ACHN (cell line): ENCODE results near the gene SETD1A.

ENCODE experiments used
- DNase-seq: peaks from one replicate; pipeline ENCODE4 v3.0.0-alpha.2; 2015
- in situ Hi-C: cut with HindIII; loops from 2 replicates; pipeline ENCODE4 v1.10.0; 2017; ENCODE audit warnings: low sequenced_read_pairs, low pct_ligation_motif_present, low pct_unique_long_range_greater_than_20kb

Gene SETD1A

DNA sequence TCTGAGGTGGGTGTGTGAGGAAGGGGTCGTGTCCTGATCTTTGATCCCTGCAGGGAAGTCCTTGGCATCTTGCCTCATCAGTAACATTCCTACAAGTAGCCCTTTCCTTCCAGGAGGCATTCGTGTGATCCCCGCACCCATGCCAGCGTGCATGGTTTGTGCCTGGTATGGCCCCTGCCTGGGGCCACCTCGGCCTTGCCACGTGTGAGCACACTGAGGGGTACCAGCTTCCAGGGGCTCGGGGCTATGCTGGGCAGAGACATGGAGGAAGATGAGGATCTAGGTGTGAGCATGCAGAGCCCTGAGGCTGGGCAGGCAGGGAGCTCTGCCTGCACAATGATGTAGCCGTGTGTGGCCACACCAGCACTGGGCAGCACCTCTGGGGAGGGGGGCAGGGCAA lies 33.5 kb downstream of the SETD1A start:
- in situ Hi-C loops: no loop called here
- no peak for DNase-seq

DNA sequence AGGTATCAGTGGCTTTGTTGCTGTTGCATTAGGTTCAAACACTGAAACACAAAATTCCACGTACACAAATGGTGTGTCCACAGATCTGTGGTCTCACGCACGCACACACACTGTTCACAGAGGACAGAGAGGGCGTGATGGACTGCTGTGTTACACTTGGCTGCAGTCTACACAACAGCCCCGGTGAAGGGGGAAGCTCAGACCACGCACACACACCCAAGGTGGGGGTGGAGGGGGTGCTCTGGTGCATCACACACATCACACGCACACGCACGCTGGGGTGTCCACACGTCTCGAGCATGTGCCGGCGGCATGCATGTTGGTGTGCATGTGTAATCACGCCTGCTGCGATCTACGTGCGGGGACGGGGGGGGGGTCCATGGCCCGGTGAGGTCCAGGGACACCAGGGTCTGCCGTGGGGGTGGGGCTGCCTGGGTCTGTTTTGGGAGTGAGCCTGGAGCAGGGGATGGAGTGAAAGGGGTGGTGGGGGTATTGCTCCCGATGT lies 34.8 kb downstream of the SETD1A start:
- in situ Hi-C loops: no loop called here
- DNase-seq: no peak

DNA sequence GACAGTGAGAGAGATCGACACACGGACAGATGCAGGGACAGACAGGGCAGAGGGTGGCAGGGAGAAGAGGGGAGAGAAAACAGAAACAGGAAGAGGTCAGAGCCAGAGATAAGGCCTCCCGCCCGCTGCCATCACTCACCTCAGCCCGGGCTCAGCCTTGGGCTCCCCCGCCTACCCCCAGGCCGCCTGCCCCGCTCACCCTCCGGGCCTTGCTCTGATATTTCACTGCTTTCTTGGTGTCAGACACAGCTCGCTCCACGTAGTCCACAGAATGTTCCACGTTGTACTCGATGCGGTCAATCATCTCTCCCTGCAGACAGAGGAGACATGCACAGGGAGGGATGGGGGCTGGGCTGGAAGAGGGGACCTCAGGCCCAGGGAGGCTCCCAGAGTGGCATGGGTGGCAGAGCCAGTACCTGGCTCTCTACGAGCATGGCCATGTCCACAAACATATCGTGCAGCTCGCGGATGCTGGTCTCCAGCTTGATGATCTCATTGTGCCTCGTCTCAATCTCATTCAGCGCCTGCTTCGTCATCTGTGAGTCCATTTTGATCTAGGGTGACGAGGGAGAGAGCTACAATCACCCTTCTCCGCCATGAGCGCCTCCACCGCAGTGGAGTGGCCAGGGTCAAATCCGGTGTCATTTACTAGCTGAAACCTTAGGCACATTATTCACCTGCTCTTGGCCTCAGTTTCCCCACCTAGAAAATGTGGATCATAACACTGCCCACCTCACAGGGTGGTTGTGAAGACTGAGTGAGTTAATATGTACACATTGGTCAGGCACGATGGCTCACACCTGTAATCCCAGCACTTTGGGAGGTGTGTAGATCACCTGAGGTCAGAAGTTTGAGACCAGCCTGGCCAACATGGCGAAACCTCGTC lies 35.6 kb downstream of the SETD1A start:
- in situ Hi-C loops: no loop called here
- no peak for DNase-seq

DNA sequence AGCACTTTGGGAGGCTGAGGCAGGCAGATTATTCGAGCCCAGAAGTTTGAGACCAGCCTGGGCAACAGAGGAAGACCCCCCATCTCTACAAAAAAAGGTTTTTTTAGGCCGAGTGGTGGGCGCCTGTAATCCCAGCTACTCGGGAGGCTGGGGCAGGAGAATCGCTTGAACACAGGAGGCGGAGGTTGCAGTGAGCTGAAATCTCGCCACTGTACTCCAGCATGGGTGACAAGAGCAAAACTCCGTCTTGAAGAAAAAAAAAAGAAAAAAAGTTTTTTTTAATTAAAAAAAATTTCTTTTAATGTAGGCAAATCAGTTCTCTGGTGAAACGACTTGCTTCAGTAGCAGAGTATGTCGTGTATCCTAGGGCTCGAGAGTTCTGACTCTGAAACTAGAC lies 38.4 kb downstream of the SETD1A start:
- in situ Hi-C loops: no loop called here
- no peak for DNase-seq

- in situ Hi-C loops: no loop called here
- DNase-seq: peak; percentile 64
Observed at GRCh38 chr16:30996324-30996984, 38.9 kb downstream of the SETD1A start.

DNA sequence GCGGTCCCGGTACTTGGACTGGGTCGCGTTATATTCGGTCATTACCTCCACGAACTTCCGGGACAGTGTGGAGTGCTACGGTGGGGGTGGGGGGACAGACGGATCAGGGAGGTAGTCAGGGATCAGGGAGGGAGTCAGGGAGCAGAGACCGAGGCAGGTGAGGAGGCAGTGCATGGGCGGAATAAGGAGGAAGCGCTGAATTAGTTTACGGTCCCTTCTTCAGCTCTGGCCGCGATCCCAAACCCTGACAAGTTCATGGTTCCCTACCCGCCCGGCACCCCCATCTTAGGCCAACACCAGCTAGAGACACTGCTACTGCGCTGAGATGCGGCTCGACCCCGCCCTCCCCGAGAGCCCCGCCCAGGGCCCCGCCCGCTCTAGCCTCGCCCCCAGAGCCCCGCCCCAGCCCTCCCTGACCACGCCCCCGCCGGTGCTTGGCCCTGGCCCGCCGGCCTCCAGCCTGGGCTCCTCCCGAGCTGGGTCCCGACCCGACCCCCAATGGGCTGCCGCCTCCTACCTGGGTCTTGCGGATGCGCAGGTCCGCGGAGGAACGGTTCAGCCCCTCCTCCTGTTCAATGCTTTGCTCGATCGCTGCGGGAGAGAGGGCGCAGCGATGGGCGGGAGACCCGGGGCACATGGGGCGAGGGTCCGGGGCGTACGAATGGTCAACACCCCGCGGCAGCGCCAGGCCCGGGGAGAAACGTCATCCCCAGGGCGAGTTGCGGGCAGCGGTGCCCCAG lies 39.6 kb downstream of the SETD1A start:
- peak; percentile 90 for DNase-seq
- in situ Hi-C loops: no loop called here

GRCh38 chr16:30997725-30998711 lies 40.5 kb downstream of the SETD1A start:
- in situ Hi-C loops: no loop called here

GRCh38 chr16:30998852-30999761 lies 41.6 kb downstream of the SETD1A start:
- in situ Hi-C loops: no loop called here
- no peak for DNase-seq

More at GRCh38 chr16:30997725-30998711, 40.5 kb downstream of the SETD1A start:
- DNase-seq: peak; percentile 93

DNA sequence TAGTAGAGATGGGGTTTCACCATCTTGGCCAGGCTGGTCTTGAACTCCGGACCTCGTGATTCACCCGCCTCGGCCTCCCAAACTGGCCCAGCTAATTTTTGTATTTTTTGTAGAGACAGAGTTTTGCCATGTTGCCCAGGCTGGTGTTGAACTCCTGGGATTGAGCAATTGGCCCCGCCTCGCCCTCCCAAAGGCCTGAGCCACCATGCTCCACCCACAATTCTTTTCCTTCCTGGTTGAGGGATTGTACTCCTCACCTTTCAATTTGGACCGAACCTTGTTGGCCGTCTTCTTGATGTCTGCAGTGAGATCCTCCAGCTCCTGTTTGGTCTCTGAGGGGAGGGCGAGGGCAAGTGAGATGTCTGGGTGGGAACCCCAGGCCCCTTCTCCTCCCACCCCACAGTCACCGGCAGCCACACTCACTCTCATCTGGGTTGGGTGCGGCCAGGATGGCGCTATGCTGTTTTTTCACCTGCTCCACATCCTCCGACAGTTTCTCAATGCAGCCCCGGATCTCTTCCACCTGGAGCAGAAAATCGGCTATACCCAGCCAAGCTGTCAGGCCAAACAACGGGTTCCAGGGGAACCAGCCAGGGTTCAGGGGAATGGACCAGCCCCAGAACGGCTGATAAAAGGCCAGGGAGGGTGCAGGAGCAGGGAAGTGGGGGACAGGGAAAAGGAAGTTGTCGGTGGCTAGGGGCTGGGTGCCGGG lies 43.3 kb downstream of the SETD1A start:
- no peak for DNase-seq
- in situ Hi-C loops: no loop called here

DNA sequence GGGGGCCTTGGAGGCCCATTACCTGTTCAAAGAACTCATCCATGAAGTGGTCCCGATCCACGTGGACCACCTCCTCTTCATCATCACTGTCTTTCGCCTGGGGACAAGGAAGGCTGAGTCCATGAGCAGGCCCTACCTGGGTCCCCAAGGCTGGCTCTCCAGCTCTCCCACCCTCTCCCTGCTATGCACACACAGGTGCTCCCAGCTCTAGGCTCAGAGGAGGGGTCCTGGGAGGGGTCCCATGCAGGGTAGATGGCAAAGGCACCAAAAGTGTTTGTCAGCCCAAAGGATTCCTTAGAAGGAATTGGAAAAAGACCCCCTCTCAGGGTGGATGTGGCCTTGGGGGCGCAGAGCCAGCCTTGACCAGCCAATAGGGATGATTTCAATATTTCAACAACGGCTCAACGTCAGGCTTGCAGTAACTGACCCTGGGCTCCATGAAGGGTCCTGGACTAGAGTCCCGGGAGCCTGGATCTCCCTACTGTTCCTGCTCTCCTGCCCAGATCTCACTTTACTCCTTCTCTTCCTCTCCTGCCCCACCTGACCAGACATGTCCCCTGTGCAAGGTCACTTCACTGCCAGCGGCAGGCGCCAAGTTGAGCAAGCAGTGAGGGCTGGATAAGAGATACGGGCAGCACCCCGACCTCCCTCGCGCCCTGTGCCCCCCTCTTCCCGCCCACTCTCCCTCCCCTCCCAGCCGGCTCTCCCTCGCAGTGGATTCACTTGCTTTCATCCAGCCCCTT lies 44.1 kb downstream of the SETD1A start:
- DNase-seq: no peak
- in situ Hi-C loops: no loop called here

GRCh38 chr16:31002250-31002700 lies 44.7 kb downstream of the SETD1A start:
- no peak for DNase-seq
- in situ Hi-C loops: no loop called here

GRCh38 chr16:31002862-31003341 lies 45.3 kb downstream of the SETD1A start:
- in situ Hi-C loops: no loop called here
- no peak for DNase-seq

DNA sequence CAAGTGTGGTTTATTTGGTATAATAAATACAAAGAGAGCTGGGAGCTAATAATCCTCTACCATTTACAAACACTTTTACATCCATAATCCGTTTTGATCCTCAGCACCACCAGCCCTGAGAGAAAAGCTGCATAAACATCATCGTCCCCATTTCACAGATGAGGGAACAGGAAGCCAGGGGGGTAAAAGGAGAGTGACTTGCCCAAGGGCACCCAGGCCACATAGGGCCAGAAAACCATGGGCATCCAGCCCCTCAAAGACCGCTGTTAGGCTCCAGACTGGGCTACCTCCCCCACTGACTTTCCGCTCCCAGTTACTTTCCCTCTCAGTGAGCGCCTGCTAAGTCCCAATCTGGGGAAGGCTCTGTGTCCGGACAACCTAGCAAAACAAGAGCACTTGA lies 46.2 kb downstream of the SETD1A start:
- no peak for DNase-seq
- in situ Hi-C loops: no loop called here

DNA sequence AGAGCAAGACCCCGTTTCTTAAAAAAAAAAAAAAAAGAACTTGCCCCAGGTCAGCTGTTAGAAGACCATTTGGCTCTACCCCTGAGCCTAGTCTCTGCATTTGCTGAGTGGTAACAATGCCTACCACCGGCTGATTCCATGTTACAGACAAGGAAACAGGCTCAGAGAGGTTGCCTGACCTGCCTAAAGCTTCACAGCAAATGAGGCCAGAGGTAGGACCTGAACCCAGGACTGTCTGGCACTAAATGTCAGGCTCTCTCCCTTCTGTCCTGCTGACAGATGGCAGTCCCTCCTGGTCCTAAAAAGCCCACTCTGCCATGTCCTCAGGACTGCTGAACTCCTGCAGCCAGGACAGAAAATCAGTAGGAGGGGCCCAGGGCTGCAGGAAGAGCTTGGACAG lies 47.1 kb downstream of the SETD1A start:
- in situ Hi-C loops: no loop called here

GRCh38 chr16:31005350-31006085 lies 48.0 kb downstream of the SETD1A start:
- no peak for DNase-seq
- in situ Hi-C loops: no loop called here

More for the DNA sequence above, 47.1 kb downstream of the SETD1A start:
- no peak for DNase-seq
